Subcutaneous abdominal adipose tissue (tissue), 5 donors: ENCODE results near the gene EPS8L3.
A peak's percentile ranks its signal among the peaks of the same experiment; 100 is the strongest.
"Not testable (repeated sequence)": the region's sequence is repeated elsewhere in the genome, so short reads cannot be mapped to it uniquely, and the experiment has no call there.

Source experiments
- H3K27ac ChIP-seq: one replicate; pipeline ENCODE4 v1.7.0; 2013; ENCODE audit warnings: low read depth, mild to moderate bottlenecking, inconsistent platforms, low read length, moderate library complexity
- H3K27me3 ChIP-seq, 5 donors: one replicate each; pipeline ENCODE4 v1.7.0; 2013; ENCODE audit warnings: low read length in 5 of 5, inconsistent platforms in 1 of 5; ENCODE audit not compliant: control insufficient read depth in 5 of 5, insufficient read depth in 4 of 5
- H3K36me3 ChIP-seq, 5 donors: one replicate each; pipeline ENCODE4 v1.7.0; 2013; ENCODE audit warnings: low read length in 5 of 5; ENCODE audit not compliant: control insufficient read depth in 5 of 5, insufficient read depth in 5 of 5
- H3K4me1 ChIP-seq, 5 donors: one replicate each; pipeline ENCODE4 v1.7.0; 2013; ENCODE audit warnings: low read length in 5 of 5, mild to moderate bottlenecking in 3 of 5, moderate library complexity in 1 of 5; ENCODE audit not compliant: control insufficient read depth in 5 of 5, insufficient read depth in 5 of 5
- H3K4me3 ChIP-seq, 5 donors: one replicate each; pipeline ENCODE4 v1.7.0; 2013; ENCODE audit warnings: low read length in 5 of 5, low read depth in 1 of 5
- H3K9ac ChIP-seq, 5 donors: one replicate each; pipeline ENCODE4 v1.7.0; 2013; ENCODE audit warnings: low read length in 5 of 5, mild to moderate bottlenecking in 4 of 5, moderate library complexity in 3 of 5
- H3K9me3 ChIP-seq, 5 donors: one replicate each; pipeline ENCODE4 v1.7.0; 2013; ENCODE audit warnings: low read length in 5 of 5; ENCODE audit not compliant: control insufficient read depth in 5 of 5
- donor health status: healthy.
- donor health status: healthy.
- donor health status: healthy.
- donor health status: healthy.
- donor health status: healthy.

The EPS8L3 gene

GRCh38 chr1:109802901-109803561 is 39.3 kb upstream of the EPS8L3 start:
- peak overlapping the region; percentile 78 for H3K27ac ChIP-seq
- H3K9ac ChIP-seq, result peak overlapping the region in 2 of 5 donors; percentile 21 to 48
- peaks cover 19 to 50% (median 45%) of the 10 kb centered on the region in 5 donors for H3K4me1 ChIP-seq
- H3K27me3 ChIP-seq, result no peaks in the 10 kb centered on the region
- H3K9me3 ChIP-seq, result no peaks in the 10 kb centered on the region
- H3K36me3 ChIP-seq, result no peaks in the 10 kb centered on the region
- peak overlapping the region in 1 of 5 donors; percentile 2 for H3K4me3 ChIP-seq

GRCh38 chr1:109802136-109802900 is 38.6 kb upstream of the EPS8L3 start:
- peak overlapping the region; percentile 78 for H3K27ac ChIP-seq
- H3K9me3 ChIP-seq, result no peaks in the 10 kb centered on the region
- peak overlapping the region in 1 of 5 donors; percentile 21 for H3K9ac ChIP-seq
- peaks cover 19 to 44% (median 41%) of the 10 kb centered on the region in 5 donors for H3K4me1 ChIP-seq
- H3K4me3 ChIP-seq, result no peak overlapping the region
- H3K36me3 ChIP-seq, result no peaks in the 10 kb centered on the region
- no peaks in the 10 kb centered on the region for H3K27me3 ChIP-seq

- Histone ChIP-seq H3K36me3 (no peaks in the 10 kb centered on the region), H3K9ac (no peak overlapping the region), H3K27me3 (no peaks in the 10 kb centered on the region), H3K9me3 (no peaks in the 10 kb centered on the region), H3K4me3 (no peak overlapping the region), H3K27ac (no peak overlapping the region), H3K4me1 (peaks cover 16 to 43% (median 40%) of the 10 kb centered on the region in 5 donors)
Measured at GRCh38 chr1:109801791-109802135, 38.0 kb upstream of the EPS8L3 start.

GRCh38 chr1:109800291-109800690 is 36.6 kb upstream of the EPS8L3 start:
- Histone ChIP-seq H3K27ac (no peak overlapping the region), H3K4me3 (no peak overlapping the region), H3K27me3 (no peaks in the 10 kb centered on the region), H3K9me3 (no peaks in the 10 kb centered on the region), H3K9ac (no peak overlapping the region), H3K36me3 (no peaks in the 10 kb centered on the region), H3K4me1 (peaks cover 11 to 33% (median 30%) of the 10 kb centered on the region in 5 donors)

GRCh38 chr1:109799445-109799844 is 35.7 kb upstream of the EPS8L3 start:
- no peaks in the 10 kb centered on the region for H3K9me3 ChIP-seq
- no peaks in the 10 kb centered on the region for H3K27me3 ChIP-seq
- H3K36me3 ChIP-seq, result no peaks in the 10 kb centered on the region
- H3K9ac ChIP-seq, result no peak overlapping the region
- H3K4me3 ChIP-seq, result no peak overlapping the region
- H3K4me1 ChIP-seq, result peaks cover 13 to 35% (median 30%) of the 10 kb centered on the region in 5 donors
- H3K27ac ChIP-seq, result no peak overlapping the region

GRCh38 chr1:109797303-109797595 is 33.5 kb upstream of the EPS8L3 start:
- not testable (repeated sequence) for H3K9ac ChIP-seq, H3K4me3 ChIP-seq, H3K27ac ChIP-seq, H3K36me3 ChIP-seq, H3K9me3 ChIP-seq, H3K27me3 ChIP-seq
- peaks cover 16 to 36% (median 31%) of the 10 kb centered on the region in 5 donors for H3K4me1 ChIP-seq

GRCh38 chr1:109796484-109797302 is 33.0 kb upstream of the EPS8L3 start:
- H3K4me1 ChIP-seq, result peaks cover 20 to 42% (median 36%) of the 10 kb centered on the region in 5 donors
- H3K4me3 ChIP-seq, result peak overlapping the region in 1 of 5 donors; percentile 15
- no peaks in the 10 kb centered on the region for H3K36me3 ChIP-seq
- no peak overlapping the region for H3K9ac ChIP-seq
- no peaks in the 10 kb centered on the region for H3K27me3 ChIP-seq
- H3K9me3 ChIP-seq, result no peaks in the 10 kb centered on the region
- no peak overlapping the region for H3K27ac ChIP-seq

GRCh38 chr1:109794319-109795132 is 30.8 kb upstream of the EPS8L3 start:
- Histone ChIP-seq H3K27me3 (no peaks in the 10 kb centered on the region), H3K36me3 (no peaks in the 10 kb centered on the region), H3K9me3 (no peaks in the 10 kb centered on the region), H3K9ac (peak overlapping the region in 1 of 5 donors; percentile 19), H3K27ac (peak overlapping the region; percentile 33), H3K4me1 (peaks cover 26 to 63% (median 52%) of the 10 kb centered on the region in 5 donors), H3K4me3 (no peak overlapping the region)

GRCh38 chr1:109793486-109794318 is 30.0 kb upstream of the EPS8L3 start:
- Histone ChIP-seq H3K27ac (peak overlapping the region; percentile 74), H3K9me3 (no peaks in the 10 kb centered on the region), H3K4me1 (peaks cover 26 to 64% (median 52%) of the 10 kb centered on the region in 5 donors), H3K9ac (peak overlapping the region in 1 of 5 donors; percentile 17), H3K4me3 (peak overlapping the region in 1 of 5 donors; percentile 8), H3K36me3 (no peaks in the 10 kb centered on the region), H3K27me3 (no peaks in the 10 kb centered on the region)
